ENCODE measurements around the gene C16orf95. TPM values are rescaled to one million over a fixed set of nuclear protein-coding genes. Genes with fewer than 3 reads are reported as not detected.
A peak's percentile ranks its signal among the peaks of the same experiment; 100 is the strongest.

C16orf95 gene
- polyA plus RNA-seq, 2 of the 4 experiments (the other 2 are of a cell fraction) = 3.5 to 6.3 TPM

- WGBS (ENCODE audit: missing lambda C conversion rate) = 64% methylated on average over 27 of the region's 38 CpGs
- TF ChIP-seq RAD21 (conservative IDR thresholded peaks at IDR 0.05 in 1 of 2, IDR thresholded peaks at IDR 0.05 in 1 of 2) = peak; percentile 93 to 96
- no peak for TF ChIP-seq NFE2L2 (conservative IDR thresholded peaks at IDR 0.05; ENCODE audit: low read length)
- no peak for TF ChIP-seq BHLHE40 (IDR thresholded peaks at IDR 0.05; ENCODE audit: low read depth, low read length)
- TF ChIP-seq CTCF (IDR thresholded peaks at IDR 0.05) = peak; percentile 85
- TF ChIP-seq MYC (IDR thresholded peaks at IDR 0.05; ENCODE audit: borderline replicate concordance, low read length) = no peak
- TF ChIP-seq KDM1A (IDR thresholded peaks at IDR 0.05; ENCODE audit: low read depth) = no peak
- peak; percentile 90 for TF ChIP-seq SMC3 (IDR thresholded peaks at IDR 0.05)
- no peak for TF ChIP-seq FOSL2 (IDR thresholded peaks at IDR 0.05)
- no peak for TF ChIP-seq FOSL2 (CRISPR knock-in tag; IDR thresholded peaks at IDR 0.05)
- TF ChIP-seq CEBPB (IDR thresholded peaks at IDR 0.05) = no peak
- TF ChIP-seq NR3C1 (IDR thresholded peaks at IDR 0.05) = no peak
- no peak for TF ChIP-seq CBX2 (IDR thresholded peaks at IDR 0.05; ENCODE audit: borderline replicate concordance, low read depth)
- no peak for FAIRE-seq
- peak; percentile 78 to 91 for DNase-seq (ENCODE audit: low read depth in 1 of 2, low spot score in 1 of 2)
- Histone ChIP-seq H3K4me1 (0 out of 3 replicates have a peak, but pooled peaks cover 5% of the 10 kb centered on the region), H3K4me3 (no peak overlapping the region), H3K9me3 (no peaks in the 10 kb centered on the region), H3K27ac (peak overlapping the region in 1 of 2 experiments; percentile 2; a peak in 1 of 6 replicates), H3K4me2 (peak overlapping the region; percentile 57)
- CTCF ChIA-PET = interaction anchor here (0.6 to 5.6 kb wide), 59 partner anchors 9 to 760 kb away, joined by 3 to 80 read pairs (median 4); no protein-coding TSS in a partner anchor
- POLR2A ChIA-PET = no interaction called here
- peak; percentile 97 to 100 for ATAC-seq
Measured at GRCh38 chr16:87278191-87279093, 38.8 kb downstream of the C16orf95 start.

GRCh38 chr16:87276924-87277323 is 40.3 kb downstream of the C16orf95 start:
- POLR2A ChIA-PET = no interaction called here
- no peak for DNase-seq (ENCODE audit: low read depth in 1 of 2, low spot score in 1 of 2)
- Histone ChIP-seq H3K4me1 (0 out of 3 replicates have a peak, but pooled peaks cover 5% of the 10 kb centered on the region), H3K9me3 (no peaks in the 10 kb centered on the region), H3K4me2 (no peak overlapping the region), H3K4me3 (no peak overlapping the region), H3K27ac (no peak overlapping the region)
- no peak for ATAC-seq
- CTCF ChIA-PET = interaction anchor here (1.0 to 5.6 kb wide), 14 partner anchors 8 to 719 kb away, joined by 3 to 80 read pairs (median 17); no protein-coding TSS in a partner anchor
- no peak for TF ChIP-seq RFX5 (IDR thresholded peaks at IDR 0.05)
- no peak for TF ChIP-seq HEYL (CRISPR knock-in tag; IDR thresholded peaks at IDR 0.05)
- no peak for TF ChIP-seq BHLHE40 (IDR thresholded peaks at IDR 0.05; ENCODE audit: low read depth, low read length)
- no peak for TF ChIP-seq SMC3 (IDR thresholded peaks at IDR 0.05)
- no peak for TF ChIP-seq NR3C1 (IDR thresholded peaks at IDR 0.05)
- TF ChIP-seq NFE2L2 (conservative IDR thresholded peaks at IDR 0.05; ENCODE audit: low read length) = no peak
- no peak for TF ChIP-seq JUNB (IDR thresholded peaks at IDR 0.05)
- 73% methylated on average over 11 of the region's 11 CpGs for WGBS (ENCODE audit: missing lambda C conversion rate)
- no peak for FAIRE-seq

- ChIA-PET CTCF (interaction anchor here (1.1 to 5.6 kb wide), 11 partner anchors 9 to 718 kb away, joined by 3 to 80 read pairs (median 7); no protein-coding TSS in a partner anchor), POLR2A (no interaction called here)
- no peak for TF ChIP-seq NR3C1 (IDR thresholded peaks at IDR 0.05)
- H3K27ac ChIP-seq = no peak overlapping the region
- 85% methylated on average over 16 of the region's 16 CpGs for WGBS (ENCODE audit: missing lambda C conversion rate)
- no peak for FAIRE-seq
- H3K4me1 ChIP-seq = 0 out of 3 replicates have a peak, but pooled peaks cover 5% of the 10 kb centered on the region
- no peak for ATAC-seq
- H3K4me3 ChIP-seq = no peak overlapping the region
- no peak overlapping the region for H3K4me2 ChIP-seq
- DNase-seq (ENCODE audit: low read depth in 1 of 2, low spot score in 1 of 2) = no peak
- no peaks in the 10 kb centered on the region for H3K9me3 ChIP-seq
Measured at GRCh38 chr16:87276091-87276701, 41.0 kb downstream of the C16orf95 start.

GRCh38 chr16:87274794-87275193 is 42.4 kb downstream of the C16orf95 start:
- ChIA-PET POLR2A (no interaction called here), CTCF (interaction anchor here (1.2 to 2.0 kb wide), 5 partner anchors 23 to 711 kb away, joined by 3 to 7 read pairs (median 5); no protein-coding TSS in a partner anchor)
- Histone ChIP-seq H3K27ac (no peak overlapping the region), H3K4me1 (0 out of 3 replicates have a peak, but pooled peaks cover 5% of the 10 kb centered on the region), H3K4me3 (no peak overlapping the region), H3K9me3 (no peaks in the 10 kb centered on the region), H3K4me2 (no peak overlapping the region)
- no peak for FAIRE-seq
- 66% methylated on average over 4 of the region's 4 CpGs for WGBS (ENCODE audit: missing lambda C conversion rate)
- ATAC-seq = no peak
- DNase-seq (ENCODE audit: low read depth in 1 of 2, low spot score in 1 of 2) = no peak
- no peak for TF ChIP-seq HMGXB4 (CRISPR knock-in tag; IDR thresholded peaks at IDR 0.05; ENCODE audit: borderline replicate concordance)
- TF ChIP-seq PHF8 (IDR thresholded peaks at IDR 0.05; ENCODE audit: borderline replicate concordance, low read depth) = no peak
- TF ChIP-seq CHD2 (IDR thresholded peaks at IDR 0.05; ENCODE audit: low read length, partially characterized antibody) = no peak
- no peak for TF ChIP-seq BHLHE40 (IDR thresholded peaks at IDR 0.05; ENCODE audit: low read depth, low read length)
- no peak for TF ChIP-seq NR3C1 (IDR thresholded peaks at IDR 0.05)
- TF ChIP-seq NPAS2 (CRISPR knock-in tag; IDR thresholded peaks at IDR 0.05; ENCODE audit: borderline replicate concordance) = no peak
- TF ChIP-seq POLR2A (IDR thresholded peaks at IDR 0.05; ENCODE audit: low read length) = no peak
- no peak for TF ChIP-seq ATOH8 (CRISPR knock-in tag; IDR thresholded peaks at IDR 0.05; ENCODE audit: low read depth)
- TF ChIP-seq SMC3 (IDR thresholded peaks at IDR 0.05) = no peak
- no peak for TF ChIP-seq EHMT2 (IDR thresholded peaks at IDR 0.05; ENCODE audit: low read depth)

All from A549 (cell line).